Mesangial cell (primary cell): Measurements from ENCODE around the gene TOMM22. TPM values are rescaled to one million over a fixed set of nuclear protein-coding genes. Genes with fewer than 3 reads are reported as not detected.

Experiments
- total RNA-seq: library from RNA; depleted of rRNA; stranded (reverse); fragments of >200 nt; gene quantifications from 2 replicates; pipeline ENCODE4 v1.2.3, GENCODE V29; 2015

Gene TOMM22
- 36.4 and 66.8 TPM in 2 replicates for total RNA-seq

GRCh38 chr22:38681582-38682335 lies at the start of gene TOMM22:
TOMM22 (plus strand) TSS chr22:38681957; CDS start chr22:38681979, 22 bp downstream.

GRCh38 chr22:38656256-38657044 lies 25.3 kb upstream of the TOMM22 start, which contains the start of the genes CBY1 and FAM227A:
CBY1 (plus strand) TSS chr22:38656638; CDS start chr22:38668055, 11,417 bp downstream.
FAM227A (minus strand) TSS chr22:38656392; CDS start chr22:38650168, 6,224 bp downstream.

GRCh38 chr22:38700789-38701628 lies 19.3 kb downstream of the TOMM22 start, which contains the start of gene JOSD1:
JOSD1 (minus strand) TSS chr22:38700943; CDS start chr22:38699987, 956 bp downstream.

GRCh38 chr22:38705235-38706100 lies 23.7 kb downstream of the TOMM22 start, which contains the start of gene GTPBP1:
GTPBP1 (plus strand) TSS chr22:38705944; CDS start chr22:38705956, 12 bp downstream.

Other genes starting within 250 kb of the TOMM22 start
- 1.0 TPM in 1 of 2 replicates, not detected in the other for gene KCNJ4, start 226.8 kb upstream of the TOMM22 start, total RNA-seq
- gene KDELR3, start 213.9 kb upstream of the TOMM22 start, total RNA-seq, result 64.2 and 64.9 TPM in 2 replicates
- 578 and 1,080 TPM in 2 replicates for gene DDX17, start 175.6 kb upstream of the TOMM22 start, total RNA-seq
- 0.25 and 0.98 TPM in 2 replicates for gene DMC1, start 111.8 kb upstream of the TOMM22 start, total RNA-seq
- 0.65 and 3.9 TPM in 2 replicates for gene FAM227A, start 25.6 kb upstream of the TOMM22 start, total RNA-seq
- 17.8 and 18.6 TPM in 2 replicates for gene CBY1, start 25.3 kb upstream of the TOMM22 start, total RNA-seq
- 66.0 and 76.3 TPM in 2 replicates for gene JOSD1, start 19.0 kb downstream of the TOMM22 start, total RNA-seq
- gene GTPBP1, start 24.0 kb downstream of the TOMM22 start, total RNA-seq, result 29.8 and 33.0 TPM in 2 replicates
- gene SUN2, start 74.0 kb downstream of the TOMM22 start, total RNA-seq, result 75.7 and 111 TPM in 2 replicates
- gene DNAL4, start 112.2 kb downstream of the TOMM22 start, total RNA-seq, result 13.7 and 29.3 TPM in 2 replicates
- gene NPTXR, start 162.1 kb downstream of the TOMM22 start, total RNA-seq, result 2.3 and 5.6 TPM in 2 replicates
- 46.4 and 76.9 TPM in 2 replicates for gene CBX6, start 190.3 kb downstream of the TOMM22 start, total RNA-seq